GM12874 (cell line): ENCODE data around the gene KIFC3.

Source experiments
- TF ChIP-seq, protein P1 (sequence below): IDR thresholded peaks from 2 replicates; pipeline ENCODE4 v1.5.1; 2011; ENCODE audit warnings: low read depth, mild to moderate bottlenecking, control low read depth, low read length, moderate library complexity; ENCODE audit not compliant: insufficient read depth

KIFC3 gene

DNA sequence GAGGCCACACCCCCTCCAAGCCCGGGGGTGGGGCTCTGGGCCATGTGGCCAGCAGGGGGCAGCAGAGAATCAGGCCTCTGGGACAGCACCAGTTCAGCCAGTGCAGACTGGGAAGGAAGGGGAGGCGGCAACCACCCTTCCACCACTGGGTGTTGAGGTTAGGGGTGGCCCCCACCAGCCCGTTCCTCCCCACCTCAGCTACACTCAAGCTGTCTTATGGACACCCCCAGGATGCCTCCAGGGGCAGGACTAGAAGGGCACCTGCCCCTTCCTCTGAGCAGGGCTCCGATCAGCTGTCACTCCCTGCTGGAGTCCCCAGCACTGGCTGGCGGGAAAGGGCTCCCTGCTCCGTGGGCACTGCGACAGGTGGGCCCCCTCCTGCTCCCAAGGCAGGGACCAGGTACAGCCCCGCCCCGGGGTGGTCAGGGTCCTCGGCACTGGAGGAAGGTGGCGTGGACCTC is 44.9 kb downstream of the KIFC3 start:
- TF ChIP-seq, protein P1, sequence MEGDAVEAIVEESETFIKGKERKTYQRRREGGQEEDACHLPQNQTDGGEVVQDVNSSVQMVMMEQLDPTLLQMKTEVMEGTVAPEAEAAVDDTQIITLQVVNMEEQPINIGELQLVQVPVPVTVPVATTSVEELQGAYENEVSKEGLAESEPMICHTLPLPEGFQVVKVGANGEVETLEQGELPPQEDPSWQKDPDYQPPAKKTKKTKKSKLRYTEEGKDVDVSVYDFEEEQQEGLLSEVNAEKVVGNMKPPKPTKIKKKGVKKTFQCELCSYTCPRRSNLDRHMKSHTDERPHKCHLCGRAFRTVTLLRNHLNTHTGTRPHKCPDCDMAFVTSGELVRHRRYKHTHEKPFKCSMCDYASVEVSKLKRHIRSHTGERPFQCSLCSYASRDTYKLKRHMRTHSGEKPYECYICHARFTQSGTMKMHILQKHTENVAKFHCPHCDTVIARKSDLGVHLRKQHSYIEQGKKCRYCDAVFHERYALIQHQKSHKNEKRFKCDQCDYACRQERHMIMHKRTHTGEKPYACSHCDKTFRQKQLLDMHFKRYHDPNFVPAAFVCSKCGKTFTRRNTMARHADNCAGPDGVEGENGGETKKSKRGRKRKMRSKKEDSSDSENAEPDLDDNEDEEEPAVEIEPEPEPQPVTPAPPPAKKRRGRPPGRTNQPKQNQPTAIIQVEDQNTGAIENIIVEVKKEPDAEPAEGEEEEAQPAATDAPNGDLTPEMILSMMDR: peak; percentile 94

DNA sequence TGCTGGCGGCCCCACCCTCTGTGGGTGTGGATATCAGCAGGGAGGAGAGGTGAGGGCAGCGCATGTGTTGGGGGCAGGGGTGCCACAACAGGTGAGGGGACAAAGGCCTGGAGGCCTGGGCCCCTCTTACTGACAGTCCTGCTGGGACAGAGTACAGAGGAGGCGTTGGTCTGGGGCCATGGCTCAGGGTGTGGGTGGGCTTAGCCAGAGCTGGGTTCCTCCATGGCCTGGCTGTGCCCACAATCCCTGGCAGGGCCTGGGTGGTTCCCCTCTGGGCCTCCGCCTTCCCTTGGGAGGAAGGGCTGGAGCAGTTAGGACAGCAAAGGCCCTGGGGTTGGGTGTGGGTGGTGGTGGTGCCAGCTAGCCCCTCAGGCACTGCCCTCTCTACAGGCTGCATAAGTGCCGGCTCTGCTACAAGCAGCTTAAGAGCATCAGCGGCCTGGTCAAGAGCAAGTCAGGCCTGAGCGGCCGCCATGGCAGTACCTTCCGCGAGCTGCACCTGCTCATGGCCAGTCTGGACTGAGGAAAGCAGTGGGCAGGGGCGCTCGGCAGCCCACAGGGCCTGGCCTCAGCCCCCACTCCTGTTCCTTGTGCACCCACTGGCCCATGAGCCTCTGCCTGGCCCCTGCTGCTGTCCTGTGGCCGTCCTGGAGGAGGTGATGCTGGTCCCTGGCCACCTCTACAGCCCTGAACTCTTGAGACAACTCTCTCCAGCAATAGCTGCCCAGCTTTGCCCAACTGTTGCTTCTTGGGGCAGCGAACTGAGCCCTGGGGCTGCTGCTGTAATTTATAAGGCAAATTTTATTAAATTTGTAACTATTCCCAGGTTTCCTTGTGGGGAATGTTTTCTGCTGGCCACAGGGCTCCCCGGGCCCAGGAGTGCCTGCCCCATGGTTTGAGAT is 45.6 kb downstream of the KIFC3 start:
- TF ChIP-seq, protein P1: no peak

DNA sequence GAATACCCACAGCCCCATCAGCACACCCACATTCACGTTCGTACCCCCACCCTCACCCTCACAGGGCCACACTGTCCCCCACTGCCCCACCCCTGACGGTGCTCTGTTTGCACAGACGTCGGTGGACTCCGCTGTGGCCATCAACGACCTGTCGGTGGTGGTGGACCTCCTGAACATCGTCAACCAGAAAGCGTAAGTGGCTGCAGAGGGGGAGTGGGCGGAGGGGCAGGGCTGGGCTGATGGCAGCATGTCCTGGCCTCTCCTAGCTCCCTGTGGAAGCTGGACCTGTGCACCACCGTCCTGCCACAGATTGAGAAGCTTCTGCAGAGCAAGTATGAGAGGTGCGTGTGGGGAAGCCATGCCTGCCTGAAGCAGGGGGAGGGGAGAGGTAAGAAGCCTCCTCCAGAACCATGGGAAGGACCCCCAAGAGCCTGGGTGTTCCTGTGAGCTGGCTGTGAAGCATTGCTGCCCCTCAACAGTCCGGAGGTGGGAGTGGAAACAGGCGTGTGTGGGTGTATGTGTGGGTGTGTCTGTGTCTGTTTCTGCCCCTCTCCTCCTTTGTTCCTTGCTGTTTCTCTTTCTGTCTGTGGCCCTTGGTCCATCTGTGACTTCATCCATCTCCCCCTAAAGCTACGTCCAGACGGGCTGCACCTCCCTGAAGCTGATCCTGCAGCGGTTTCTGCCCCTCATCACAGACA is 46.4 kb downstream of the KIFC3 start:
- TF ChIP-seq, protein P1: no peak

DNA sequence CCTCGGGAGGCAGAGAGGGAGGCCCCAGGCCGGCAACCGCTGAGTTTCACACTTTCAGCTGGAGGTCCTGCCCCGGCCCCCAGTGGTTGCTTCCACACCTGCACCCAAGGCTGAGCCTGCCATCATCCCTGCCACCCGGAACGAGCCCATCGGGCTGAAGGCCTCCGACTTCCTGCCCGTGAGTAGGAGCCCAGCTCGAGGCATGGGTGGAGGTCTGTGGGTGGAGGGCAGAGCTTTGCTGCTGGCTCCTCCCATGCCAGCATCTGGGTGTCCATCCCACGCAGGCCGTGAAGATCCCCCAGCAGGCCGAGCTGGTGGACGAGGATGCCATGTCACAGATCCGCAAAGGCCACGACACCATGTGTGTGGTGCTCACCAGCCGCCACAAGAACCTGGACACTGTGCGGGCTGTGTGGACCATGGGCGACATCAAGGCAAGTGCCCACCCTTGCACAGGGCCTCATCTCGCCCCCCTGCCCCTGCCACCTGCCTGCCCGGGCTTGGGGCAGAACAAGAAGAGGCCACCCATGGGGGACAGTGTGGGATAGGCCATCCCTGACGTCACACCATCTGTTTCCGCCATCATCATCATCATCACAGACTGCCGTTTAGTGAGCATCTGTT is 47.1 kb downstream of the KIFC3 start:
- TF ChIP-seq, protein P1: no peak

DNA sequence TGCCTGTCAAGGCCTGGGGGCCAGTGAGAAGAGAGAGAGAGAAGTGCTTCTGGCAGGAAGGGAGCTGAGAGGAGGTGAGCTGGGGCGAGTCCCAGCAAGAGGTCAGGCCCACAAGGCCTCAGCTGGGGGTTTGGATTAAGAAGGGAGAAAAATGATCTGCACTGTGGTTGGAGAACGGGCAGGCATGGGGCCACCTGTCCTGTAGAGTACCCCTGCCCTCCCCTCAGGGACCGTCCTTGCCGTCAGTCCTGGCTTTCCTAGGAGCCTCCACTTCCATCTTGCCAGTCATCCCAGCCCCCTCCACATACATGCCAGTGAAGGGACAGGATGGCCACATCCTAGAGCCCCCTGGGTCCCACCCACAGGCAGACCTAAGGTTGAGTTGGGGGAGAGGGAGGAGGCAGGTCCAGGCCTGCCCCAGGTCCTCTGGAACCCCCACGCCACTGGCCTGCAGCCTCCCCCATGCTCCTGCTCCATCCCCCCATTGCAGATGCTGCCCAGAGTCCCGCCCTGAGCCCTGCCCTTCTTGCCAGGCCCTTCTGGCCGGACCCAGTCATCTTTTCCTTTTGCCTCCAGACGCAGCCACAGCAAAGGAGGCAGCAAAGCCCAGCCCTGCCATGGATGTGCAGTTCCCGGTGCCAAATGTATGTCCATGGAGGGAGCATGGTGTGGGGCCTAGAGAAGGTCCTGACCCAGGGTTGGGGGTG is 47.8 kb downstream of the KIFC3 start:
- TF ChIP-seq, protein P1: no peak

DNA sequence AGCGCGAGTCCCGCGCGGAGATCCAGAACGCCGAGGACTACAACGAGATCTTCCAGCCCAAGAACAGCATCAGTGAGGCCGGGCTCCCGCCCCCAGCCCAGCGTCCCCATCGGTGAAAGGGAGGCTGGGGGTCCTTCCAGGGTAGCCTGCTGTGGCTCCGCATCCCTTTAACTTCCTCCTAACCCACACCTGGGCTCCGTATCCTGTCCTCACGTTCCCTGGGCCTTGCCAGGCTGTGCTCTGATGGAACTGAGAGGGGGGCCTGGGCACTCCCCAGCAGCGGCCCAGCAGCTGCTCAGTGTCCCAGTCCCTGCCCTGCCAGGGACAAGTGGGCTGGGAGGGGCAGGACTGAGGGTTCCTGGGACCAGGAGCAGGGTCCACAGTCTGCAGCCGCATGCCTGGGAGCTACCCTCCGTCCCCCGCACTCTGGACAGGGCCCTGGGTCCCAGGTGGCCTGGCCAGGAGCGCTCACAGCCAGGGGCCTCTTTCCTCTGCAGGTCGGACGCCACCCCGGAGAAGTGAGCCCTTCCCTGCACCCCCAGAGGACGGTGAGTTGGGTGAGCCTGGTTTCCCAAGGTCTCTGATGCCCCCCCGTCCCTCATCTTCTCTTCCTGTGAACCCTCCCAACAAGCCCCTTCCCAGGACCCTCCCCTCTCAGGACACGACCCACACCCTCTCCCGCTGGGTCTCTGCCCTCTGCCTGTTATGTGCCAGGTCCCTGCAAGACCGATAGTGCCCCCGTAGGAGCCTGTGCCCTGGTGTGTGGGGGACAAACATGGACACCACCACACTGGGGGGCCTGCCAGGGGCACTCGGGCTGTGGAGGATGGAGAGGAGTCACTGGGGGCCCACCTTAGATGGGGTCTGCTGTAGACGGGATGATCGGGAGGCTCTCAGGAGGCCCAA is 48.6 kb downstream of the KIFC3 start:
- TF ChIP-seq, protein P1: no peak
